Thyroid gland (tissue), 4 donors: ENCODE data around the gene ASCL2.

Experiments used
- CTCF ChIP-seq, 6 experiments: fragments of 200-600 bp in 3 of 6; fragments of 450-650 bp in 3 of 6; sonication (generic) in 3 of 6; IDR thresholded peaks; one replicate each; pipeline ENCODE4 v1.5.1; 2016 to 2019; ENCODE audit warnings: antibody characterized with exemption in 6 of 6, mild to moderate bottlenecking in 2 of 6, inconsistent platforms in 1 of 6, moderate library complexity in 1 of 6
- POLR2A ChIP-seq, 2 donors: fragments of 450-650 bp; IDR thresholded peaks; one replicate each; pipeline ENCODE4 v1.6.1; 2017; ENCODE audit warnings: antibody characterized with exemption in 2 of 2, mild to moderate bottlenecking in 2 of 2, moderate library complexity in 1 of 2

DNA sequence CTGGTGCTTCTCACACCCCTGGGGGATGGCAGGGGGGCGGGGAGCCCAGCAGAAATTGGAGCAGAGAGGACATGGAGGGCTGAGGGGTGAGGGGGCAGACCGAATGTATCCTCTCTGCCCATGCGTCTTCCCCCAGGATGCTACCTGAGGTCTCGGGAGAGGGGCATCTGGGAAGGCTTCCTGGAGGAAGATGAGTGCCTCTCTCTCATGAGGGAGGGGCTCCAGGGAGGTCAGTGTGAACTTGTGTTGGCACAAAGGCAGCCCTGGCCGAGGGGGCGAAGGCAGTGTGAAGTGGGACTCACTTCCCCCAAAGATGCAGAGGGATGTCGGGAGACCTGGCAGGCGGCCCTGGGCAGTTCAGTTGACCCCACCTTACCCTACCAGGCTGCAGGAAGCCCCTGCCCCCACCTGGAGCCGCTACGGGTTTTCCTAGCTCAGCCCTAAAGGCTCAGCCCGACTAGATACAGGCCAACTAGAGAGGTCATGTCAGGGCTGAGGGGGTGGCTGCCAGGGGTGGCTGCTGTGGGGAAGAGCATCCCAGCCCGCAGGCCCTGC, 10.4 kb downstream of the ASCL2 start:
- TF ChIP-seq CTCF (IDR thresholded peaks at IDR 0.05): no peak
- TF ChIP-seq POLR2A (IDR thresholded peaks at IDR 0.05): no peak
